Stimulated activated naive CD8-positive, alpha-beta T cell treated with anti-CD3 and anti-CD28 coated beads, Interleukin-15, Interleukin-2, amounts not matched to agents 100 U/mL and 50 U/mL, for 24 hours (primary cell): ENCODE measurements around the gene CUZD1.

ENCODE experiments used
- ATAC-seq: fragments of 150-1000 bp; cut with Tn5 transposase; one replicate; pipeline ENCODE4 v1.10.0; 2021
- DNase-seq: peaks from one replicate; pipeline ENCODE4 v3.0.0; 2021

The CUZD1 gene

DNA sequence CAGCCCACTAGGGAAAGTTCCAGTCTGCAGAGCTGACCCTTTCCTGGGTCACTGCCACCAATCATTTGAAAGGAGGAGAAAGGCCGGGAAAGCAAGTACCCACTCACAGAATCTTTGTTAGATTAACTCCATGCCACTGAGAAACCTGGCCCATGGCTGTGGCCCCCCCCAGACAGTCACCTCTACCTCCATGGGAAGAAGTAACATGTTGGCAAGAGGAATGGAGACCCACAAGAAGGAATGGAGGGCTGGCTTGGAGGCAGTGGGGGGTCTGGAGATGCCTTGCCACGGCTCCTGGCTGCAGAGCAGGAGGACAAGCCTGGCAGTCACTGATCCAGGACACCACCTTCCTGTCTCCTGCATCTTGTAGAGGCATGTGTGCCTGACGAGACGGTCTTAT lies 32.9 kb downstream of the CUZD1 start:
- ATAC-seq (no peak), DNase-seq (no peak)

DNA sequence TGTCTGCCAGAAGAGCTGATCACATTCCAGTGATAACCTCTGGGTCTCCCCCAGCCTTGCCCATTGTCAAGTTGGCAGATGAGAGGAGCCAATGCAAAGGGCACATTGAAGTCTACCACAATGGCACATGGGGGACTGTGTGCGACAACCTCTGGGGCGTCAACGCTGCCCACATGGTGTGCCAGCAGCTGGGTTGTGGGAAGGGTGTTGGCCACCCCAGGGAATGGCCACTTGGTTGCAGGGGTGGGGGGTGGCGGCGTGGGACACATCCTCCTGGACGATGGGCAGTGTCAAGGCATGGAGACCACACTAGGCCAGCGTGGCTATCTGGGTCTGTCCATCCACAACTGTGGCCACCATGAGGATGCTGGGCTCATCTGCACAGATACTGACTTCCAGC lies 43.4 kb downstream of the CUZD1 start:
- DNase-seq (no peak), ATAC-seq (no peak)

DNA sequence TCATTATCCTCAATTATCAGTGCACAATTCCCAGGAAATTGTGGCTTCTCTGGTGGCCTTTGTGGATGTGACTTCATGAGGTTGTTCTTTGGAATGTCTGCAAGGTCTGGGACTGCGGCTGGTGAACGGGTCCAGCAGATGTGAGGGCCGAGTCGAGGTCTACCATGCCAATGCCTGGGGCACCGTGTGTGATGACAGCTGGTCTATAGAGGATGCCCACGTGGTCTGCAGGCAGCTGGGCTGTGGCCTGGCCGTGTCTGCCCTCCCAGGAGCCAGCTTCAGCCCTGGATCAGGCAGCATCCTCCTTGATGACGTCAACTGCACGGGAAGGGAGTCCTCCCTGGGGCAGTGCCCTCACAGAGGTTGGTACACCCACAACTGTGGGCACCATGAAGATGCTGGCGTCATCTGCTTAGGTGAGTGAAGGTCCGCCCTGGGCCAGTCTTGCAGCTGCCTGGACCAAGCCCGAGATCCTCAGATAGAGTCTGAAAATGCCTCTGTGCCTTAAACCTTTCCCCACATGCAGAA lies 46.9 kb downstream of the CUZD1 start:
- DNase-seq: no peak
- ATAC-seq: no peak

DNA sequence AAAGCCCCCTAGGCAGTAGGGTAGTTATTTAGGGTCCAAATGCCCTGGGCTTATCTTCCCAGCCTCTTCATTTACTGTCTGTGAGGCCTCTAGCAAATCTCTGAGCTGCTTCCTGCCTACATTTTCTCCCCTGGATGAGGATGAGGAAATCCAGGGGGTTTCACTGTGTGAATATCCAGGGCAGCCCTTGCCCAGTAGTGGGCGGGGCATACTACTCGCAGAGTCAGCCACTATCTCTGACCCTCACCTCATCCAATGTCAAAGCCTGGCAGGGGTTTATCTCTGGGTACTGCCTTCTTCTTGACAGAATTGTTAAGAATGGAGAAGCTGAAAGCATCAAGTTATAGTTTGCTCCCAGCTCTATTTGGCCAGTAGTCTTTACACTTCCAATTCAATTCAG lies 48.9 kb downstream of the CUZD1 start:
- ATAC-seq: no peak

DNA sequence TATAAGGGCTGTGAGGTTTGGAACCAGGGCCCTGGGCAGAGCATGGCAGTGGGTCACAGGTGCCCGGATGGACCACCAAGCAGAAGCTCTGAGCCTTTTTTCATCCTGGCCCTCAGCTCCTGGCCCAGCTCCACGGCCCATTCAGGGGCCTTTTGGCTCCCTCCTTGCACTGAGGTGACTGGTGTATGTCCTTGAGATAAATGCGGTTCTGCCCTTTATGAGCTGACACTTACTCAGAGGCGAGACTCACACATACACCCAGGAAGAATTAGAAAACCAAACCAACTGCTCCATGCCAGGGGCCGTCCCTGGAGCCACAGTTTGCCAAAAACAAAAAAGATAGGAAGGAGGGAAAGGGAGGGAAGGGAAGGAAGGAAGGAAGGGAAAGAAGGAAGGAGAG lies 49.7 kb downstream of the CUZD1 start:
- DNase-seq (no peak), ATAC-seq (no peak)

More for the DNA sequence above, 48.9 kb downstream of the CUZD1 start:
- DNase-seq: no peak

DNA sequence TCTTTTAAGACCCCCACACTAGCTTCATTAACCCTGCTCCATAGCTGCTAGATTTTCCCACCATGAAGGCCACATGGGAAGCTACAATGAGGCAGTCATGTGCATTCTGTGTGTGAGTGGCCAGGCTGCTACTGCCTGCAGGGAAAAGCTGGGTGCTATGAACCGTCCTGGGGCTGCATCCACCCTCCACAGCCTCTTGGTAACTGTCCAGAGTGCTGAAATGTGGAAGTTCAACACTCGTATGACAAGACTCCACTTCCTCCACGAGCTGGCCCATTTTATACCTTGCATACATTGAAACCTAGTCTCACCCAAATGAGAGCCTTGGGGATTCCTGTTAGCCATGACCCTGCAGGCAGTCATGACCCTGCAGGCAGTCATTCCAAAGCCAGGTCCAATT lies 59.4 kb downstream of the CUZD1 start:
- no peak for ATAC-seq
- no peak for DNase-seq

DNA sequence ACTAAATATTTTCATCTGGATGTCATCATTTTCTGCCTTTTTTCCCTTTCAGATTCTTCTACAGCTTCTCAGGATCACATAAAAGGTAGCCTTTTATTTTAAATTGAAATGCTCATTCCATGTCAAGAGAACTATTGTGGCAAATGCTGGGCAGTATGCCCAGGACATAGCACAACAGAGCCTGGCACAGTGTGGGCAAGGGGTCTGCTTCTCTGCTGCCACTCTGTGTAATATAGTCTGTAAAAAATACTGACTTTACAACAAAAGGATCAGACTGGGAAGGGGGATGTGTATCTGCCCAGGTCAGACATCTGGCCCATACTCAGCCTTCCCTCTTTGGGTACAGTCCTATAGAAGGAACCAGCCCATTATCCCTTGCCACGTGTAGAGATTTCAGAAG lies 62.7 kb downstream of the CUZD1 start:
- no peak for DNase-seq
- no peak for ATAC-seq
